Muscle of back (tissue), 11 donors: ENCODE data around the gene OTUB1. TPM values are rescaled to one million over a fixed set of nuclear protein-coding genes. Genes with fewer than 3 reads are reported as not detected.
"Not testable (repeated sequence)": the region's sequence is repeated elsewhere in the genome, so short reads cannot be mapped to it uniquely, and the experiment has no call there.

ENCODE experiments used
- DNase-seq, 3 donors: peaks; one replicate each; pipeline versions ENCODE4 v3.0.0 to v3.0.0-alpha.2; 2013
- polyA plus RNA-seq, 10 donors: library from polyadenylated mRNA; unstranded; fragments of 120-200 nt; gene quantifications; one replicate each; pipeline ENCODE4 v1.2.1, GENCODE V29; 2013; ENCODE audit not compliant: insufficient read length in 10 of 10

Gene OTUB1
- polyA plus RNA-seq, 10 donors, result 44.0 to 60.0 (median 50.3) TPM

DNA sequence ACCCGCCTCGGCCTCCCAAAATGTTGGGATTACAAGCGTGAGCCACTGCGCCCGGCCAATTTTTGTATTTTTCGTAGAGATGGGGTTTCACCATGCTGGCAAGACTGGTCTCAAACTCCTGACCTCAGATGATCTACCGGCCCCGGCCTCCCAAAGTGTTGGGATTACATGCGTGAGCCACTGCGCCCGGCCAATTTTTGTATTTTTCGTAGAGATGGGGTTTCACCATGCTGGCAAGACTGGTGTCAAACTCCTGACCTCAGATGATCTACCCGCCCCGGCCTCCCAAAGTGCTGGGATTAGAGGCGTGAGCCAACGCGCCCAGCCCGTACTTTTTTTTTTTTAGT is 12.4 kb upstream of the OTUB1 start:
- not testable (repeated sequence) for DNase-seq

DNA sequence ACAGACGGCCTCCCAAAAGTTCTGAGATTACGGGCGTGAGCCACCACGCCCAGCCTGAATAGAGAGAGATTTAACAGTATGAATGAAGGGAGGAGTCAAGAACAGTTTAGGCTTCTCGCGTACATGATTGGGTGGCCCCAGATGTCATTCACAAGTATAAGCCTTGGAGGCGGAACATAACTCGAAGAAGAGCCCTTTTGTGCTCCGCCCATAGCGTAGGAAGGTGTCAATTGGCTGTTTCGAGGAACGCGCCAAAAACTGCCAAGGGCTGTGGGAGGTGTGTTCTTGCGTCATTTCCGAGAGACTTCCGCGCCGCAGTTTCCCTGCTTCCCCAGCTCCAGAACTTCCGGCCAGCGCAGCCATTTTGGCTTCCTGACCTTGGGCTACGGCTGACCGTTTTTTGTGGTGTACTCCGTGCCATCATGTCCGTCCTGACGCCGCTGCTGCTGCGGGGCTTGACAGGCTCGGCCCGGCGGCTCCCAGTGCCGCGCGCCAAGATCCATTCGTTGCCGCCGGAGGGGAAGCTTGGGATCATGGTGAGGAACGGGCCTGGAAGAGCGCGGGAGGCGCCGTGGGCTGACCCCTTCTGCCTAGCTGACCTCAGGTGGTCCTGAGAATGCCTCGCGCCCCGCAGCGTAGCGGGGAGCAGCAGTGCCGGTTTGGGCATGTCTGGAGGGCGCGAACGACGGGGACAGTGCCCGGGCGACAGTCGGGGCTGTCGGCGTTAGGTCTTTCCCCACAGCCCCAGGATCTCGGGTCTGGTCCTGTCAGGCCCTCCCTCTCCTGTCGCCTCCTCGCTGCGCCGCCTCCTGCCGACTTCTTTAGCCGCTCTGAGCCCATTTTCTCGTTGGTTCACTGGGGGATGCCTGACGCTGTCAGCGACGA is 11.7 kb upstream of the OTUB1 start, which contains the start of gene COX8A:
TSS of gene COX8A (plus strand) at position 362 of the 885 bp plus-strand sequence. CDS start at position 423, 61 bp downstream.
- DNase-seq, result peak; percentile 99 to 100 (median 100)

- DNase-seq, result no peak
Observed at GRCh38 chr11:63978551-63979239, 7.5 kb upstream of the OTUB1 start.

DNA sequence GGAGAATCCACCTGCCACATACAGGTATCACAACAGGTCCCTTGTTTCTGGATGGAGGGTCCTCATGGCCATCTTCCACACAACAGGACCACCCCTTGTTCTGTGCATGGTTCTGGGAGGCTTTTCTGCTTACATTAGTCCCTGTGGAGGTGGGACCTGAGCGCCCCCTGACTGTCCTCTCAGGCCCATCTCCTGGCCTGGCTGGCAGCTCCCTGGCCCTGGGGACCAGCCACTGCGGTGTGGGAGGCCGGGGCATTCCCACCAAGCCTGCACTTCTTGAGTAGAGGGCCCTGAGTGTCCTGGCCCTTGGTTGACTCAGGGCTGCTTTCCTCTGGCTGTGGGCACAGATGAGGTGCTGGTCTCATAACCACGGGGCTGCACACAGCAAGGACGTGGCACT is 6.8 kb upstream of the OTUB1 start:
- DNase-seq, result no peak

DNA sequence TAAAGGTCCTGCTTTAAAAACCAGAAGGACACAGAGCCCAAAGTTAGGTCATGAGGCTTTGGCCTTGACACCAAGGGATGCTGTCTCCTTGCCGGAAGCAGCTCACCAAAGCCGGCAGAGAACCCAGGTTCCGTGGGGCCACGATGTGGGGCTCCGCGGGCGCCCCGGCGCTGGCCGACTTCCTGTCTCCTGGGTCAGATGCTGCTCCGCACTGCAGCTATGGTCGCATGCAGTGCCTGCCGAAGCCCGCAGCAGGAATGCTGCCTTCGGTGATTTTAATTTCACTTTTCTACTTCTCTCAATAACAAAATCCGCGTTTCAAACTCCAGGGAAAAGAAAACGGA is 454 bp upstream of the OTUB1 start:
- DNase-seq, result no peak

DNA sequence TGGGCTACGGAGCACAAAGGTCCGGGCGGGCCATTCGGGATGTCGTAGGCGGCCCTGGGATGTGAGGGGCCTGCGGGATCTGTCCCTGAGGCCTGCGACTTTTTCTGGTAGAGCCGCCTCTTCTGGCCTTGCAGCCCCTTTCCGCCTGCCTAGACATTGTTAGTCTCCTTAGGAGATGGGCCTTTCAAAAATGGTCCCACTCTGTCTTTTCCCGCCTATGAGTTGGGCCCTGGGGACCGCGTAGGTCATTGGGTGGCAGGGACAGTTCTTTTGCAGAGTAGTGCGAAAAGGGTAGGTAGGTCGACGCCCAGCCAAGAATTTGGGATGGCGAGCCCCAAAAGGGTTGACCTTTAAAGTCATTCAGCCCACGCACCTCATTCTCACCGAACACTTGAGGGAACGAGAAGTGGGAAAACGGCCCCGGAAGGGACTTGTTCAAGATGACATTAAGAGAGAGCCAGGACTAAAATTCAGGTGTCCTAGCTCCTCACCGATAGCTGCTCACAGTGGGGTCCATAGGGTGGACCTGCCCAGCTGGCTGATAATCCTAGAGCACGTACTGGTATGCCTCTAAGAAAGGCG is 785 bp downstream of the OTUB1 start:
- no peak for DNase-seq

DNA sequence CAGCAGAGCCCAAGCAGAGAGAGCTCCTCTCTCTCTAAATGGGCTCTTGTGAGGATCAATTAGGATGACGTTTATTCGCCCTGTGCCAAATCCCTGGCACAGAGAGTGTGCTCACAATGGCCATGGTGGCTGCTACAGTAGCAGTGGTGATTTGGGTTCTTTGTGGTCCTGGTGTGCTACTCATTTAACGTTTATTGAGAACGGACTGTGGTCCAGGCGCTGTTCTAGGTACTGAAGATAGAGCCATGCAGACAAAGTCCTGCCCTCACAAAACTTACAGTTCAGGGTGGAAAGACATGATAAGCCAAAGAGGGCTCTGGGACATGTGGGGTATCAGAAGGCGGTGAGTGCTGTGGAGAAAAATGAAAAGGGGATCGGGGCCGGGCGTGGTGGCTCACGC is 5.3 kb downstream of the OTUB1 start:
- DNase-seq, result no peak

GRCh38 chr11:63993100-63993499 is 6.9 kb downstream of the OTUB1 start:
- no peak for DNase-seq

DNA sequence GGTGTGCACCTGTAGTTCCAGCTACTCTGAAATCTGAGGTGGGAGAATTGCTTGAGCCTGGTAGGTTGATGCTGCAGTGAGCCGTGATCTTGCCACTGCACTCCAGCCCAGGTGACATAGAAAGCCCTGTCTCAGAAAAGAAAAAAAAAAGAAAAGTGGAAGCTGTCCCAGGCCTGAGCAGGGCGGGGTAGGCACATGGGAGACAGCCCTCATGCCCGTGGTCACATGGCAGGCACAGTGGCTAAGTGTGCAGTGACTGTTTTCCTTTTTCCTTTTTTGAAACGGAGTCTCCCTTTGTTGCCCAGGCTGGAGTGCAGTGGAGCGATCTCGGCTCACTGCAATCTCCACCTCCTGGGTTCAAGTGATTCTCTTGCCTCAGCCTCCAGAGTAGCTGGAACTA is 7.8 kb downstream of the OTUB1 start:
- no peak for DNase-seq

GRCh38 chr11:63996512-63996911 is 10.3 kb downstream of the OTUB1 start:
- DNase-seq, result no peak

DNA sequence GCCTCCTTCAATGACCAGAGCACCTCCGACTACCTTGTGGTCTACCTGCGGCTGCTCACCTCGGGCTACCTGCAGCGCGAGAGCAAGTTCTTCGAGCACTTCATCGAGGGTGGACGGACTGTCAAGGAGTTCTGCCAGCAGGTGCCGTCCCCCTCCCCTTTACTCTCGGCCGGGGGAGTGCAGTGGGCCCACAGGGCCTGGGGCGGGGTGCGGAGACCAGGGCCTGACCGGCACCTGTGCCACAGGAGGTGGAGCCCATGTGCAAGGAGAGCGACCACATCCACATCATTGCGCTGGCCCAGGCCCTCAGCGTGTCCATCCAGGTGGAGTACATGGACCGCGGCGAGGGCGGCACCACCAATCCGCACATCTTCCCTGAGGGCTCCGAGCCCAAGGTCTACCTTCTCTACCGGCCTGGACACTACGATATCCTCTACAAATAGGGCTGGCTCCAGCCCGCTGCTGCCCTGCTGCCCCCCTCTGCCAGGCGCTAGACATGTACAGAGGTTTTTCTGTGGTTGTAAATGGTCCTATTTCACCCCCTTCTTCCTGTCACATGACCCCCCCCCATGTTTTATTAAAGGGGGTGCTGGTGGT is 11.0 kb downstream of the OTUB1 start:
- DNase-seq, result no peak

DNA sequence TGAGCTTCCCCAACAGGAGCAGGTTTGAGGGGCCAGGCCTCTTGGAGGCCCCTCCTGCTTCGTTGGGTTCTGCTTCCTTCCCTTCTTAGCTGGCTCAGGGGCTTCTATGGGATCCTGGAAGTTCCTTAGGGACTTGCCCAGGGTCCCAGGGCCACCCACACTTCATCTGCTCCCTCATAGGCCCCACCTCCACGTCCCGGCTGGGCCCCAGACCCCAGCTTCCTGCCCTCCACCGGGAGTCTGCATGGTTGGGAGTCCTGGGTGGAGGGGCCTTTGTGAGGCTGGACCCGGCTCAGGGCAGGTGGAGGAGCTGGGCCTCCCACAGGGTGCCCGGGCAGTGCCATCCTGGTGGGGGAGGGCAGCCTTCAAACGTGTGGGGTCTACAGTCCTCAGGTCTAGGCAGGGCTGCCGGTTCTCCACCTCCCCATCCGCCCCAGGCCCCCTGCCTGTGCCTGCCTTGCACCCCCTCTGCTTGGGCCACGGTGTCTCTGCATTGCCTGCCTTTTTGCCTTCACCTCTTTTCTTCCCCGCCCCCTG is 11.6 kb downstream of the OTUB1 start:
- DNase-seq, result no peak

DNA sequence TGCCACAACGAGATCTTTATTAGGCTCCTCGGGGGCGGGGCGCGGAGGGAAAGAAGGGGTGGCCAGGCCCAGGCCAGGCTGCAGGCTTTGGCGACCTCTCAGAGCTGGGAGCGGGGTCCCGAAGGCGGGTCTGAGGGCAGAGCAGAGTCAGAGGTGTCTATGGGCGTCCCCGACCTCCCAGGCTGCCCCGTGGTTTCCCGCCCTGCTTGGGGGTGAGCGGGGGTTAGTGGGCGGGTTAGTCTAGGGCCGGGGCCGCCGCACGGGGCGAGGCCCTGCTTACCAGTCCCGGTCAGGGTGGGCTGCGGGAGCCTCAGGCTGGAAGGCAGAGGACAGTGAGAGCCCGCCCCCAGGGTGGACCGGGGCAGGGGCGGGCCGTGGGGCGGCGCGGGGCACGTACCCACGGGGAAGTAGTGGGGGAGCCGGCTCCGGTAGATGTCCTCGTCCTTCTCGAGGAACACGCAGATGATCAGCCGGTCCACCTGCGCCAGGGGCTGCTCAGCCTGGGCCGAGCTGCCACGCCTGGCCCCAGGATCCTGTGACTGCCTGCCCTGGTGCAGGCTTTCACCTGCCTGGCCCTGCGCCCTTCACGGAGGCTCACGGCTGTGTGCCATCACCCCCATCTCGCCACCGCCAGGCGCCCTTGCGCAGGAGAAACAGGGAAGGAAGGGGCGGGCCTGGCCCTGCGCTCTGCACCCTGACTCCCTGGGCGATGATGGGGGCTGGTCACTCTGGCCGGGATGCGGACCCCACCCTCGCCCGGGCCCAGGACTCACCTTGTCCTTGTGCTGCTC is 12.5 kb downstream of the OTUB1 start:
- DNase-seq, result no peak

DNA sequence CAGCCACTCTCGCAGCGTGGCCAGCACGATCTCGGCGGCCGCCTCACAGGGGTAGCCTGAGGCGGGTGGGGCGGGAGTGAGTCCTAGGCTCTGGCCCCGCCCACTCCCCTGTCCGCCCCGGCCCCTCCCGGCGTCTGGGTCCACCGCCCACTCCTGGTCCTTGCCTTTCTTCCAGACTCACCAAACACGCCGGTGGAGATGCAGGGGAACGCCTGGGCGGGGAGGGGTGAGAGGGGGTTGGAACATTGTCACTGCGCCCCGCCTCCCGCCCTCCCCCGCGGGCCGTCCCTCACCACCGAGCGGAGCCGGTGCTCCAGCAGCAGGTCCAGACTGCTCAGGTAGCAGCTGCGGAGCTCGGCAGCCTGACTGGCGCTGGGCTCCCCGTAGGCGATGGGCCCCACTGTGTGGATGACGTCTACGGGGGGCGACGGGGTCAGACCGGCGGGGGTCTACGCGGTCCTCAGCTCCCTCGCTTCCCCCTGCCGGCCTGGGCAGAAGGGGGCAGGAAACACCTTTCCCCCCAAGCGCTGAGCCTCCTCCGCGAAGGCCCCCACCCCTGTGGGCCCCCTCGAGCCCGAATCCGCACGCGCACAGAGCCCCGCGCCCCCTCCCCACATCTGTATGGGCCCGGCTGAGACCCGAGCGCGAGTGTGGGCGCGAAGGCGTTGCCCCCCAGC is 13.2 kb downstream of the OTUB1 start:
- peak in 1 of 3 donors; percentile 71 for DNase-seq

DNA sequence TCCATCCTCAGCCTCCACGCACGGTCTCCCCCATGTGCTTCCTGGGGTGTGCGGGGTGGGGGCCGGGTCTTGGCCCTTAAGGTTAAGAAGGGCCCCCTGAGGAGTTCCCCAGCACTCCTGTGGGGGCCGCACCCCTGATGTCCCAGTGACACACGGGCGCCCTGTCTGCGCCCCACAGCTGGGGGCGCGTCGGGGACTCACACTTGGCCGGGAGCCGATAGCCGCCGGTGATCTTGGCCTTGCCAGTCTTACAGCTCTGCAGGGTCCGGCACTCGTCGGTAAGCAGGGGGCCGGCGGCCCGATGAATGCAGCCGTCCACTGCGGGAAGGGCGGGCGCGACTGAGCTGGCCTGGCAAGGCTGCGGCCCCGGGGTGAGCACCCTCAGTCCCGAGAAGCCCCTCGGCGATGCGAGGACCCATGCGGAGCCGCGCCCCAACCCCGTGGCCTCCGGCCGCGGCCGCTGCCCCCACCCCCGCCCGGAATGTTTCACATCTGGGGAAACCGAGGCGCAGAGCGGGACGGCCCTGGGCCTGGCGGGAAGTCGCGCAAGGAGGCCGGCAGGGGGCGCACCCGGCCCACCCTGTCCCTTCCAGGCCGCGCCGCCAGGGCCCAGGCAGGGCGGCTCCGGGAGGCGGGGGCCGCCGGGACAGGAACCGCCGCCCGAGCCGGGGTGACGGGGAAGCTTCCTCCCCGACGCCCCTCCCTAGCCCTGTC is 13.9 kb downstream of the OTUB1 start:
- DNase-seq, result peak; percentile 78 to 92 (median 81)

GRCh38 chr11:64000740-64001483 is 14.7 kb downstream of the OTUB1 start:
- no peak for DNase-seq

- peak in 2 of 3 donors; percentile 79 to 92 for DNase-seq
Observed at GRCh38 chr11:64001484-64002420, 15.5 kb downstream of the OTUB1 start.
